PFSK-1 (cell line): ENCODE results near the gene TRAM2.

Source experiments
- FOXP2 ChIP-seq: optimal IDR thresholded peaks from 2 replicates; pipeline ENCODE3; 2011; ENCODE audit warnings: borderline replicate concordance, control low read depth, inconsistent platforms; ENCODE audit not compliant: insufficient read depth; ENCODE audit errors: extremely low read length, extremely low read depth
- POLR2AphosphoS5 ChIP-seq: IDR thresholded peaks from 2 replicates; pipeline ENCODE4 v1.6.1; 2012; ENCODE audit warnings: low read depth, mild to moderate bottlenecking, control low read depth, low read length, moderate library complexity
- REST ChIP-seq, 2 experiments: IDR thresholded peaks; 2 replicates each; pipeline versions ENCODE4 v1.6.1 to v1.8.0; 2011 to 2012; ENCODE audit warnings: low read depth in 2 of 2, low read length in 2 of 2, control low read depth in 1 of 2, inconsistent platforms in 1 of 2, mild to moderate bottlenecking in 1 of 2, moderate library complexity in 1 of 2; ENCODE audit not compliant: insufficient read depth in 1 of 2
- SIN3A ChIP-seq: IDR thresholded peaks from 2 replicates; pipeline ENCODE4 v1.6.1; 2012; ENCODE audit warnings: mild to moderate bottlenecking, low read length, moderate library complexity, borderline replicate concordance; ENCODE audit not compliant: insufficient read depth
- TAF1 ChIP-seq: IDR thresholded peaks from 2 replicates; pipeline ENCODE4 v1.6.1; 2012; ENCODE audit warnings: low read length, control low read depth, borderline replicate concordance; ENCODE audit not compliant: insufficient read depth

Gene TRAM2

DNA sequence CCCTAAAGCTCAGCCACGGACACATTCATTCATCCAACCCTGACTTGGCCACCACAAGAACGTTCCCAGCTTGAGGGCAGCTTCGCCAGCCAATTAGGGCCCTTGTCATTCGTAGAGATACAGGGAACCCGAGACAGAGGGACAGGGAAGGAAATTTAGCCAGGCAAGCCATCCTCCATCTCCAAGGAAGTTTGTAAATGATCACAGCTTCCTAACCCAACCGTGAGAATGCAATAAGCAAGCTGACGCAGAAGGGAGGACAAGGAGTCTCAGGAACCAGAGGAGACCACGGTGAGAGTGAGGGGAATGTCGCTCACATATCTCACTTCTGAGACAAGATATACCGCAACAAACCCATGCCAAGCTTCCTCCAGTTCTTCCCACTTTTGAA is 1.4 kb downstream of the TRAM2 start:
- no peak for TF ChIP-seq TAF1
- TF ChIP-seq POLR2AphosphoS5 = no peak
- TF ChIP-seq SIN3A = no peak
- no peak for TF ChIP-seq REST (IDR thresholded peaks at IDR 0.05; ENCODE audit: insufficient read depth in 1 of 2, low read depth in 2 of 2, low read length in 2 of 2)
- TF ChIP-seq FOXP2 = no peak

DNA sequence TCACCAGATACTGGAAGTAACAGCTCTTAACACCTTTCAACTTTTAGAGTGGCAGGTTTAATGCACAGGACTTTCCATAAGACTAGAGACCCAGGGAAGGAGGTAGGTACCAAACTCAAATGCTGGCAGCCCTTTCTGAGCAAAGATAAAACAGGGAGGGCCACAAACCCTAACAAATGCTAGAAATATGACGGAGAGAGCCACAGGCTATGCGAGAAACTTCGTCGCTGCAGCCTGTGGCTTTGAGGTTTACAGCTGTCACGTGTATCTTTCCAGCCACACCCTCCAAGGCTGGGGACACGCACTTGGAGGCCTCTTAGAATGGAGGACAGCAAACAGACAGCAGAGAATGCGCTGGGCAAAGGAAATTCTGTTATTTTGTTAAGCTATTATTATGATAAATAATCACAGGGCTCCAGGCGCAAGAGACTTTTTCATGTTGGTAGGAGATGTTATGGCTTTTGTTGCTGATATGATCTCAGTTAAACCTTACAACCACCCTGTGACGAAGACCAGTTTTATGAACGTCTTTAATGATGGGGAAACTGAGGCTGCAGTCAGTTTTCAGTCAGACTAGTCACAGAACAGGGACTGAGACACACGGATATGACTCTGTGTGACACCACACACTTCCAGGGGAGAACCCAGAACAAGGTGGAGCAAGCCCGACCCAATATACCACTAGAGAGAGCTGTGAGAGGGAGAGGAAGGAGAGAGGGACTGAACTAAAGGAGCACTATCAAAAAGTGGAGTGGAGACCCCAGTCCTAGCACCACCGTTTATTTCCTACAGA is 2.0 kb downstream of the TRAM2 start:
- TF ChIP-seq TAF1 = no peak
- TF ChIP-seq REST (IDR thresholded peaks at IDR 0.05; ENCODE audit: insufficient read depth in 1 of 2, low read depth in 2 of 2, low read length in 2 of 2) = no peak
- TF ChIP-seq POLR2AphosphoS5 = no peak
- TF ChIP-seq FOXP2 = no peak
- no peak for TF ChIP-seq SIN3A

GRCh38 chr6:52573295-52573694 is 3.6 kb downstream of the TRAM2 start:
- TF ChIP-seq REST (IDR thresholded peaks at IDR 0.05; ENCODE audit: insufficient read depth in 1 of 2, low read depth in 2 of 2, low read length in 2 of 2) (no peak), SIN3A (no peak), POLR2AphosphoS5 (no peak), TAF1 (no peak), FOXP2 (no peak)

DNA sequence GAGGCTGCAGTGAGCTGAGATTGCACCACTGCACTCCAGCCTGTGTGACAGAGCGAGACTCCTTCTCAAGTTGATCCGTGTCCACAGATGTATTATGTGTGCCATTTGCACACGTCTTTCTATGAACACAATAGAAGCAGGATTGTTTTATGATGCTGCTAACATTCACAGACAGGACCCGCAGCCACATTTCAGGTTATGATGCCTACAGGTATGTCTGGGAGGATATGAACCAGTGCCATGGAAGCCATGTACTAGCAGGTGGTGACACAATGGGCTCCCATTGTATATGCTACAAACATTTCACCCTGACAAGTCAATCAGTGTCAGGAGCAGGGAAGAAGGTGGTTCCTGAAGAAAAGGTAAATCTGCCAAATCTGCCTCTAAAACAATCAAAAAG is 4.3 kb downstream of the TRAM2 start:
- TF ChIP-seq SIN3A (no peak), REST (IDR thresholded peaks at IDR 0.05; ENCODE audit: insufficient read depth in 1 of 2, low read depth in 2 of 2, low read length in 2 of 2) (no peak), FOXP2 (no peak), POLR2AphosphoS5 (no peak), TAF1 (no peak)

- no peak for TF ChIP-seq POLR2AphosphoS5
- TF ChIP-seq TAF1 = no peak
- TF ChIP-seq FOXP2 = no peak
- no peak for TF ChIP-seq REST (IDR thresholded peaks at IDR 0.05; ENCODE audit: insufficient read depth in 1 of 2, low read depth in 2 of 2, low read length in 2 of 2)
- no peak for TF ChIP-seq SIN3A
Observed at GRCh38 chr6:52571099-52571755, 5.6 kb downstream of the TRAM2 start.
